Measurements from ENCODE around the gene CLIC5.

The CLIC5 gene

GRCh38 chr6:45969026-45969425 lies 46.6 kb downstream of the CLIC5 start:
- Histone ChIP-seq H3K4me3 (ENCODE audit: low read depth, low read length, poor library complexity, severe bottlenecking) (no peak overlapping the region), H3K9ac (ENCODE audit: low read length) (no peak overlapping the region), H3K79me2 (ENCODE audit: insufficient read depth, low read length) (no peaks in the 10 kb centered on the region), H3K9me3 (ENCODE audit: low read length) (no peaks in the 10 kb centered on the region), H3K9me2 (ENCODE audit: low read depth, low read length) (no peaks in the 10 kb centered on the region), H3K4me2 (ENCODE audit: low read length) (no peak overlapping the region), H3K4me1 (ENCODE audit: insufficient read depth, low read length, severe bottlenecking) (no peaks in the 10 kb centered on the region), H2AFZ (ENCODE audit: low read length) (no peak overlapping the region), H3F3A (ENCODE audit: insufficient read depth, low read length) (no peaks in the 10 kb centered on the region), H3K27ac (ENCODE audit: low read depth, low read length, poor library complexity, severe bottlenecking) (no peak overlapping the region), H3K27me3 (ENCODE audit: insufficient read depth, low read length) (no peaks in the 10 kb centered on the region), H3K36me3 (ENCODE audit: insufficient read depth, low read length) (no peaks in the 10 kb centered on the region), H4K20me1 (ENCODE audit: insufficient read depth, low read length) (no peaks in the 10 kb centered on the region)
- TF ChIP-seq, protein P1, sequence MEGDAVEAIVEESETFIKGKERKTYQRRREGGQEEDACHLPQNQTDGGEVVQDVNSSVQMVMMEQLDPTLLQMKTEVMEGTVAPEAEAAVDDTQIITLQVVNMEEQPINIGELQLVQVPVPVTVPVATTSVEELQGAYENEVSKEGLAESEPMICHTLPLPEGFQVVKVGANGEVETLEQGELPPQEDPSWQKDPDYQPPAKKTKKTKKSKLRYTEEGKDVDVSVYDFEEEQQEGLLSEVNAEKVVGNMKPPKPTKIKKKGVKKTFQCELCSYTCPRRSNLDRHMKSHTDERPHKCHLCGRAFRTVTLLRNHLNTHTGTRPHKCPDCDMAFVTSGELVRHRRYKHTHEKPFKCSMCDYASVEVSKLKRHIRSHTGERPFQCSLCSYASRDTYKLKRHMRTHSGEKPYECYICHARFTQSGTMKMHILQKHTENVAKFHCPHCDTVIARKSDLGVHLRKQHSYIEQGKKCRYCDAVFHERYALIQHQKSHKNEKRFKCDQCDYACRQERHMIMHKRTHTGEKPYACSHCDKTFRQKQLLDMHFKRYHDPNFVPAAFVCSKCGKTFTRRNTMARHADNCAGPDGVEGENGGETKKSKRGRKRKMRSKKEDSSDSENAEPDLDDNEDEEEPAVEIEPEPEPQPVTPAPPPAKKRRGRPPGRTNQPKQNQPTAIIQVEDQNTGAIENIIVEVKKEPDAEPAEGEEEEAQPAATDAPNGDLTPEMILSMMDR (IDR thresholded peaks at IDR 0.05; ENCODE audit: low read length) = no peak
- no peak for TF ChIP-seq EZH2 (IDR thresholded peaks at IDR 0.05; ENCODE audit: borderline replicate concordance, low read length)

DNA sequence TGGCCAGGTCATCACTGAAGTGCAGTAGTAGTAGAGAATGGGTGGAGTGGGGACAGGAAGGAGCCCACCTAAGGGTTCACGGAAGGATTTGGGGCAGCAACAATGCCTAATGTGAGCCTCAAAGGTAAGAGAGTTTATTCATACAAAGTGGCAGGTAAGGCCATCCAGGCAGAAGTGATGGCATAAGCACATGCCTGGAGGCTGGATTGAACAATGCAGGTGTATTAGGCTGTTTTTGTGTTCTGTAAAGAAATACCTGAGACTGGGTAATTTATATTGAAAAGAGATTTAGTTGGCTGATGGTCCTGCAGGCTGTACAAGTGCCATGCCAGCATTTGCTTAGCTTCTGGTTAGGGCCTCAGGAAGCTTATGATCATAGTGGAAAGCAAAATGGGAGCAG lies 48.3 kb downstream of the CLIC5 start:
- no peaks in the 10 kb centered on the region for H3K4me1 ChIP-seq (ENCODE audit: insufficient read depth, low read length, severe bottlenecking)
- H3F3A ChIP-seq (ENCODE audit: insufficient read depth, low read length) = no peaks in the 10 kb centered on the region
- no peaks in the 10 kb centered on the region for H4K20me1 ChIP-seq (ENCODE audit: insufficient read depth, low read length)
- H2AFZ ChIP-seq (ENCODE audit: low read length) = no peak overlapping the region
- no peaks in the 10 kb centered on the region for H3K9me3 ChIP-seq (ENCODE audit: low read length)
- no peaks in the 10 kb centered on the region for H3K27me3 ChIP-seq (ENCODE audit: insufficient read depth, low read length)
- TF ChIP-seq, protein P1 (IDR thresholded peaks at IDR 0.05; ENCODE audit: low read length) = no peak
- no peak for TF ChIP-seq EZH2 (IDR thresholded peaks at IDR 0.05; ENCODE audit: borderline replicate concordance, low read length)
- H3K9ac ChIP-seq (ENCODE audit: low read length) = no peak overlapping the region
- H3K4me3 ChIP-seq (ENCODE audit: low read depth, low read length, poor library complexity, severe bottlenecking) = no peak overlapping the region
- no peak overlapping the region for H3K4me2 ChIP-seq (ENCODE audit: low read length)
- no peaks in the 10 kb centered on the region for H3K36me3 ChIP-seq (ENCODE audit: insufficient read depth, low read length)
- H3K9me2 ChIP-seq (ENCODE audit: low read depth, low read length) = no peaks in the 10 kb centered on the region
- H3K27ac ChIP-seq (ENCODE audit: low read depth, low read length, poor library complexity, severe bottlenecking) = no peak overlapping the region
- H3K79me2 ChIP-seq (ENCODE audit: insufficient read depth, low read length) = no peaks in the 10 kb centered on the region

DNA sequence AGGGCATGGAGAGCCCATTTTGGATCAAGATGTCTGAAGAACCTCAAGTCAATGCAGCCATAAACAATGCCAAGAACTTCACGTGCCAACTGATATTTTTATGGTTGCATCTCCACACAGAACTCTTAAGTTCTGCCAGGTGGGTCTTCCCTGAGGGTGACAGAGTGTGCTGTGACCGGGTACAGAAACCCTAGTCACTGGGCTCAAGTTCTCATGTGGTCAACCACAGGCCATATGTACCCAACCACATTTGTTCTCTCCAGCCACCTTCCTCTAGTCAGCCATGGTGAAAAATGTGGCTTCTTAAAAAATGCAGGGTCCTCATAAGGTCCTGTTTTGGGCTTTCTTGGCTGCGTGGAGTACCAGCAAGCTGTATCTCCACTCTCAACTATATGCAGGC lies 48.9 kb downstream of the CLIC5 start:
- Histone ChIP-seq H2AFZ (ENCODE audit: low read length) (no peak overlapping the region), H3K9me3 (ENCODE audit: low read length) (no peaks in the 10 kb centered on the region), H3K4me1 (ENCODE audit: insufficient read depth, low read length, severe bottlenecking) (no peaks in the 10 kb centered on the region), H3K36me3 (ENCODE audit: insufficient read depth, low read length) (no peaks in the 10 kb centered on the region), H3F3A (ENCODE audit: insufficient read depth, low read length) (no peaks in the 10 kb centered on the region), H3K4me3 (ENCODE audit: low read depth, low read length, poor library complexity, severe bottlenecking) (no peak overlapping the region), H3K27me3 (ENCODE audit: insufficient read depth, low read length) (no peaks in the 10 kb centered on the region), H3K27ac (ENCODE audit: low read depth, low read length, poor library complexity, severe bottlenecking) (no peak overlapping the region), H3K4me2 (ENCODE audit: low read length) (no peak overlapping the region), H3K9me2 (ENCODE audit: low read depth, low read length) (no peaks in the 10 kb centered on the region), H3K9ac (ENCODE audit: low read length) (no peak overlapping the region), H4K20me1 (ENCODE audit: insufficient read depth, low read length) (no peaks in the 10 kb centered on the region), H3K79me2 (ENCODE audit: insufficient read depth, low read length) (no peaks in the 10 kb centered on the region)
- TF ChIP-seq, protein P1 (IDR thresholded peaks at IDR 0.05; ENCODE audit: low read length) = no peak
